Neural progenitor cell (in vitro differentiated cells): ENCODE data around the gene YWHAB.

ENCODE experiments used
- CTCF ChIP-seq: fragments of 200-600 bp; sonication (generic); IDR thresholded peaks from 2 replicates; pipeline ENCODE4 v1.5.1; 2017; ENCODE audit warnings: antibody characterized with exemption, mild to moderate bottlenecking
- EZH2 ChIP-seq: fragments of 200-600 bp; sonication (generic); IDR thresholded peaks from 2 replicates; pipeline ENCODE4 v1.6.1; 2017; ENCODE audit warnings: antibody characterized with exemption, mild to moderate bottlenecking, moderate library complexity

GRCh38 chr20:44884907-44885391 is 556 bp upstream of the YWHAB start:
- TF ChIP-seq CTCF (no peak), EZH2 (no peak)
